SKM-1 treated with dmso at 0.1 percent for 144 hours (cell line): ENCODE results near the gene SPAG16.
"Not testable (repeated sequence)": the region's sequence is repeated elsewhere in the genome, so short reads cannot be mapped to it uniquely, and the experiment has no call there.

Experiments used
- DNase-seq: peaks from one replicate; lab custom pipeline; 2025; ENCODE audit not compliant: unreplicated experiment; lab: John Stamatoyannopoulos, UW

The SPAG16 gene

DNA sequence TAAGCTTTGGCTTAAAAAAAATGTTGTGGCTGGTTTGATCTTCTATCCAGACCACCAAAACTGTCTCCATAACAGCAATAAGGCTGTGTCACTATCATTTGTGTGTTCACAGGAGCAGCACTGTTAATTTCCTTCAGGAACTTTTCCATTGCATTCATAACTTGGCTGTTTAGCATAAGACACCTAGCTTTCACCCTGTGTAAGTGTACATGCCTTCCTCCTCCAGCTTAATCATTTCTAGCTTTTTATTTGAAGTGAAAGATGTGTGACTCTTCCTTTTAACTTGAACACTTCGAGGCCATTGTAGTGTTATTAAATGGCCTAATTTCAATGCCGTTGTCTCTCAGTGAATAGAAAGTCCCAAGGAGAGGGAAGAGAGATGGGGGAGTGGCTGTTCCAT is 773.7 kb downstream of the SPAG16 start:
- no peak for DNase-seq

DNA sequence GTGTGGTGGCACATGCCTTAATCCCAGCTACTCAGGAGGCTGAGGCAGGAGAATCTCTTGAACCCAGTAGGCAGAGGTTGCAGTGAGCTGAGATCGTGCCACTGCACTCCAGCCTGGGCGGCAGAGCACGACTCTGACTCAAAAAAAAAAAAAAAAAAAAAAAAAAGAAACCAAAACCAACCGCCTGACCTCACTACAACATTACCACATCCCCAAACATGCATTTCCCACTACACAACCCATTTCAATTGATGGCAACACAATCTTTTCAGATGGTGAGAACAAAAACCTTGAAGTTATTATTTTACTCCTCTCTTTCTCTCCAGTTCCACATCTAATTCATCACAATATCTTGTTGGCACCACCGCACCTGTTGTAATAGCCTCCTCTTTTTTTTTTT is 778.0 kb downstream of the SPAG16 start:
- not testable (repeated sequence) for DNase-seq

DNA sequence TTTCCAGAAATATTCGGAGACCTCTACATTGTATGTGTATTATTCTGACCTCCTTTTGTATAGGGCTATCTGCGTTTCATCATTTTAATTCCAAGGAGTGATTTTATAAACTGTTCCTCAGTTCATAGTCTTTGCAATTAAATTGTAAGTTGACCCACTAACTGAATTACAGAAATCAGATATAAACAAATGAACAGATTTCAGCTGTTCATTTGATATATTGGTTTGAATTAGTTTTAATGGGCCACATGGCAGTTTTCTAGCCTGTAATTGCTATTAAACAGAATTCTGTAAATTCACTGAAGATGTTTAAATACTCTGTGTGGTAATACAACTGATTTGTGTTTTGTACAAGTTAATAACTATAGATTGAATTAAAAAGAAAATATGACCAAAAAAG is 780.2 kb downstream of the SPAG16 start:
- no peak for DNase-seq

DNA sequence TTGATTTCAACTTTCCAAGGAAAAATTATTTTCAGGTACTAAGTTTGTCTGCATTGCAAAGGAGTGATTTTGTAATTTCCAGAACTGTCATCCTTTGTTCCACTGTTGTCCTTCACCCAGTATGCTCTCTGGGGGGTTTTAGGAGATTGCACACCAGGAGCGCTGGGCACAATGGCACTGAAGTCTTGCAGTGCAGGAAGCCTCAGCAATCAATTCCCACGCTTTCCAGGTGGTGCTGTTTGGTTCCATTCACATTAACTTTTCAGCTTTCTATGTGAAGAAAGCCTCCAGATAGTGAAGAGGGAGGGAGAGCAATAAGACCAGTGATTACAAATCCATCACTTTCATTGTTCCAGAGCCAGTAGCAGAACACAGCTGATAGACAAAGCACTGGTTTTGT is 782.6 kb downstream of the SPAG16 start:
- DNase-seq = no peak

DNA sequence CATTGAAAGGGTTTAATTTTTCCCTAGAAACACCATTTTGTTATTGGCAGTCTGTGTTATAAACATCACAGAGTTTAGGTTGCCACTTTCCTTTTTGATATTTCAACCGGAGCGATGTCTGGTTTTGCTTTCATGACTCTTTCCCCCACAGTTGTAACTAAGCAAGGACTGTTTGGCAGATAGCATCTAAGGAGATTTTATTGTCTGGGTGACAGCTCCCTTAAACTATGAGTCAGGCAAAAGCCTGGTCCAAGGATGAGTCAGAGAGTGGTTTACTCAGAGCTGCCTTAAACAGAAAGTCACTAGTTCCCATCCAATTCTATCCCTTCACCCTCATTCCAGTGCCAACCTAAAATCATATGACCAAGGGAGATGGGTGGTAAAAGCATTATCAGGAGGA is 785.0 kb downstream of the SPAG16 start:
- DNase-seq = no peak

DNA sequence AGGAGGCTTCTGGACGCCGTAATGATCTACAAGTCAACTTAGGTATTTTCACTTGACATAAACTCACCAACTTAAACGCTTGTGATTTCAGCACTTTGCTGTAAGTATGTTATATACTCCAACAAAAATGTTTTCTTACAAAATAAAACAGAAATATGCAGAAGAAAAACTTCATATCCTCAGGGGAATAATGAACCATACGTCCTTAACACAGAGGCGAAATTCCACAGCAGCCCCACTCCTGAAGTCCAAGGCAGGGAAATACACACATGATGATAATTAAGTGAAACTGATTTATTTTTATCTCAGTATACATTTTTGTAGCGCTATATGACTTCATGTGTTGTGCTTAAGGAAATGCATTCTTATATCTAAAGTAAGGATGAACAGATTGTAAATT is 791.2 kb downstream of the SPAG16 start:
- no peak for DNase-seq

DNA sequence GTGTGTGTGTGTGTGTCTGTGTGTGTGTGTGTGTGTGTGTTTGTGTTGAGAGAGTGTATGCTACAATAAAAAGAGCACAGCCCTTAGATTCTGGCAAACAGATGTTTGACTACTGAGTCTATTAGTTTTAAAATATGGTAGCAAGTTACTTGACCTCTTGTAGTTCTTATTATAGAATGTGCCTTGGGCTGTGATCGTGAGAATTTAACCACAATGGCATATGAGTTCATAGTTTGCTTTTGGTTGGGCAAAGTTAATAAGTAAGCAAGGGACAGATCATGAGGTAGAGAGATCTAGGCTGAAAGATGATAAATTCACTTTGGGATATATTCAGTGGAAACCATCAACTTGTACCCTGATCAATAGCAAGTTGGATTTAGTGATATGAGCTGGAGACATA is 792.3 kb downstream of the SPAG16 start:
- no peak for DNase-seq

DNA sequence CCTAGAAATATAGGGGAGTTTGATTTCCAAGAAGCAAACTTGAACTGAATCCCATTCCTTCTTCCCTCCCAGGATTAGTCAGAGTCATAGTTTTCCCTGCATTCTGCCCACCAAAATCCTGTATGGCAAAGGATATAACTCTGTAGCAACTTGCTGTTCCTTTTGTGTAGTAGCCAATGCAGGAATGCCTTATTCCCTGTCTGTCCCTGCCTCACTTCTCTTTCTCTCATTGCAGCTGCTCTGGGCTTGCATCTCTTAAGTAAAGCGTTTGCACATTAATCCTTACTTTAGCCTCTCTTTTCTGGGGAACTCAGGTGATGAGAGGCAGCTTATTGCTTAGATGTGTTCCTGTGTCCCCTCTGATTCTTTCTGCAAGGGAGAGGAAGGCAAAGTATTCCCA is 793.5 kb downstream of the SPAG16 start:
- no peak for DNase-seq

DNA sequence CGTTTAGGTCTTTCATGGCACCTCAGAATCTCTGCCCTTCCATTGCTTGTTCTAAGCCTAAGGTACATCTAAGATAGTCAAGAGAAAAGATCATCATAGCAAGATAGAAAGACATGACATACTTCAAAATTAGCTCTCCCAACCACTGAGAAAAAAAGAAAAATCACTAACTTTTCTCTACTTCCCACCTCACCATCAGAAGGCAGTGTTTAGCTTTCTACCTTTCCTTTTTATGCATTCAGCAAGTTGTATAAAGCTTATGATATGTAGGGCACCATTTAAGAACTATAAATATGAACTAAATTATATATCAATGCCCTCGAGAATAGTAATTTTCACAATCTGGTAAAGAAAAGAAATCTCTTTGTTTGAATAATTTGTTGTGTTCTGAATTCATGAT is 794.8 kb downstream of the SPAG16 start:
- no peak for DNase-seq

DNA sequence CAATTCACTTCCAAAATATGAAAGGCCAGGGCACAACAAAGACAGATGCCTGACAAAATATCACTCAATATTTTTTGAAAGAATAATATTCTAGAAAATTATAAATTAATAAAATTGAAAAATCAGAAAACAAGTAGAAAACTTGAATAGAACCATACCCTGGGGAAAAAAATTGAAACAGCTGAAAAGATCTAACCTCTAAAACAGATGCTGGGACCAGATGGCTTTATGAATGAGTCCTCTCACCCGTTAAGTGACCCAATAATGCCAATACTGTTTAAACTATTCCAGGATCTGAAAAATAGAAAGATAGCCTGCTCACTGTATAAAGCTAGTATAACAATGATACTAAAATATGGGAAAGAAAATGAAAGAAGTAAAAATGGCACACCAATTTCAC is 804.3 kb downstream of the SPAG16 start:
- DNase-seq = no peak

DNA sequence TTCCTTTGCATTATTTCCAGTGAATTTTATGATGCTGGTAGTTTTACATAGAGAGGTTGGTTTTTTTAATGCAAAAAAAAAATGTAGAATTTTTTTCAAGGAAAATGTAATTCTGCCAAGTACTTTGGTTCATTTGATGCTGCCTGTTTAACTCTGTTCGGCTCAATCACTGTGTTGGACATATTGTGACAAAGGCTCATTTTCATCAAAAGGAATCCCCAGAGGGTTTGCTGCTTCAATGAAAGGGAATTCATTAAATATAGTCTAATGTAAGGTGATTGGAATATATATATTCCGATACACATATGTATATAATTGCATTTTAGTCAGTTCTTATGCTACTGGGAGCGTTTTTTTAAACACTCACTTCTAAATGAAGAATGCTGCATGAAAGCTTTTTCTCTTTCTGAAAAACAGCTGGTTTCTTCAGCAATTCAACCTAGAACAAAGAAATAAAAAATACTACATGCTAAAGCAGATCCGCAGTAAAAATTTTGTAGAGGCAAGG is 812.0 kb downstream of the SPAG16 start:
- no peak for DNase-seq

DNA sequence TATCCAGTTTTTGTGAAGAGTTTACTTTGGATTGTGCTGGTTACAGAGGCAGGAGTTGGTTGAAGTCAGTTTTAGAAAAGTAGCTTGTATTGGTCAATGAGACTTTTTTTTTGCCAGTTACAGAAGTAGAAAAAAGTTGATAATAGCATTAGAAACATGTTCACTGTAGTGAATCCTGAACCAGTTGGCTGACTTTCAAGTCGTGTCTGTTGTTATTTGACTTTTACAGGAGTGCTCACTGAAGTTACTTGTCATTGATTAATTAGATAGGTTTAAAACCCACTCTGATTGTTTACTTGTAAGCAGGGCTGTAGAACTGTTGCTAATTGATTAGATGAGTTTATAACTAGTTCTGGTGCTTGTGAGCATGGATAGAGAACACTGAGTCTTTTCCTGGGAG is 814.5 kb downstream of the SPAG16 start:
- no peak for DNase-seq

DNA sequence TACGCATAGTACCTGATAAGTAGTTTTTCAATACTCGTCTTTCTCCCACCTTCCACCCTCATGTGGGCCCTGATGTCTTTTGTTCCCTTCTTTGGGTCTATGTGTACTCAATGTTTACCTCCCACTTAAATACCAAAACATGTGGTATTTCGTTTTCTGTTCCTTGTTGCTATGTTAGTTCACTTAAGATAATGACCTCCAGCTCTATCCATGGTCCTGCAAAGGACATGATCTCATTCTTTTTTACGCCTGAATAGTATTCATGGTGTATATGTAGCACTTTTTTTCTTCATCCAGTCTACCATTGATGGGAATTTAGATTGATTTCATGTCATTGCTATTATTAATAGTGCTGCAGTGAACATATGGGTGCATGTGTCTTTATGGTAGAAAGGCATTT is 816.2 kb downstream of the SPAG16 start:
- no peak for DNase-seq

DNA sequence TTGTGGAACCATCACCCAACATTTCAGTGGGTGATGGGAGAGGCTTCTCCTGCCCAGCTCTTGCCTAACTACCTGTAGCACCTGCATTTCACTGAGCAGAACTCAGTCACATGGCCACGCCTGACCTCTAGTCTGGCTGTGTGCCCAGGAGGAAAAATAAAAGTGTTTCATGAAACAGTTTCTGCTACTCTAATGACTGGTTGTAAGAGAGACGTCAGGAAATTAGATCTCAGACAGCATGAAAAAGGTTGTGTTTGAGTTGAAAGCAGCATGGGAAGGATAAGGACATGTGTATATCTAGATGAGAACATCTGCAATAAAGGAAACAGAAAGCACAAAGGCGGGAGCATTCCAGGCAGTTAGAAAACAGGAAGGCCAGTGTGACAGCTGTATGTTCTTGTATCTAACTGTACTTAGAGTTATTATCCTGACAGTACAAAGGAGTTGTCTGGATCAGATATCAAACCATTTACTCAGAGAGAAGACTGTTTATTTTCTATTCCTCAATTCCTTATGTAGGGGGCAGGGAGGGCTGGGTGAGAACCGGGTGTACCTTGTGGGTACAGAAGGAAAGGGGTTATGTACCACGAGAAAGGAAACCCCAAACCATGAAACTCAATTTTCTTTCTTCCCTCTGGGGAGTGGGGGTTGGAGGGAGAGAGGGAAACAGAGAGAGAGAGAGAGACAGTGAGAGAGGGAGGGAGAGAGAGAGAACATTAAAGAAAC is 819.2 kb downstream of the SPAG16 start:
- DNase-seq = no peak

DNA sequence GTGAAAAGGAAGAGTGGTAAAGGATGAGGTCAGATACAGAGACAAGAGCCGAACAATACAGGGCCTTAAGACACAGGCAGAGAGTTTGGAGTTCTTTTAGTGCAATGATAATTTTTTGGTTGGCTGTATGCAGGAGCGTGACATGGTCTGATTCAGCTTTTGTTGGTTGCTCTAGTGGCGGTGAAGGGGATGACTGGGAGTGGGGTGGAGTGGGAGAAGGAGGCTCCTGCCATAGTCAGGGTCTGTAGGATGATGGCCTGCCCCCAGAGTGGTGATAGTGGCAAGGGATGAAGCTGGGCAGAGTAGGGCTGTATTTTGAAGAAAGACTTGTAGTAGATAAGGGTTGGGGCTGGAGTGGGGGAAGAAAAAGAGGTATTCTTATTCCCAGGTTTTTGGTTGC is 820.0 kb downstream of the SPAG16 start:
- DNase-seq = no peak

DNA sequence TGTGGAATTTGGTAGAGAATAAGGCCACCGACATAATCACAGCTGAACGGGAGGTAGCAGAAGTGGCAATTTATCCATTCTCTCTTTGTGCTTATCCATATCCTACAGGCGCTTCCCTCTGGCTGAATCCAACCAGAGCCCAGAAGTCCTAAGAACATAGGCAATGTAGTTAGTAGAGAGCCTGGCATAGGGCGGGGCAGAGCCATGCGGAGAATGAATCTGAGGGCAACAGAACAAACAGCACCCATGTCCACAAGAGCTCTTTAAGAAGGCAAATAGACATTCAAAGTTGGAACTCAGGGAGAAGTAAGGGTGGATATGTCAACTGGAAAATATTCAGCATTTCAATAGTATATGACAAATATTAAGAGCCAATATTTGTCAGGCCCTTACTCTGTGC is 820.7 kb downstream of the SPAG16 start:
- DNase-seq = no peak

DNA sequence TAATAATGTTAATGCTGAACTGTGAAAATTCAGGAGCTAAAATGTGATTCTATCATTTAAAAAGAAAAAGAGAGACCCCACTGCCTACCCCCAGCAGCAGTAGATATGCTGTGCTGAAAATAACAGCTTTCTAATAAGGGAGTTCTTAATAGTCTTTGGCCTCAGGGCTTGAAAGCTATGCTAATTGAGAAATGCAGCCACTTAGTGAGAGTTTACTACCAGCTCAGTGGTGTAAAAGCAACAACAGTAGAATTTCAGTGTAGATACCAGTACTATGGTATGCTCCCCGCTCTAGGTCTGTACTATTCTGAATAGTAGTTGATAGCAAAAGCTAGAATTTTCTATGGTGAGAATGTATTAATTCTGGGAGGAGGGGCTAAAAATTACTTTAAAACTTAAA is 823.5 kb downstream of the SPAG16 start:
- no peak for DNase-seq

DNA sequence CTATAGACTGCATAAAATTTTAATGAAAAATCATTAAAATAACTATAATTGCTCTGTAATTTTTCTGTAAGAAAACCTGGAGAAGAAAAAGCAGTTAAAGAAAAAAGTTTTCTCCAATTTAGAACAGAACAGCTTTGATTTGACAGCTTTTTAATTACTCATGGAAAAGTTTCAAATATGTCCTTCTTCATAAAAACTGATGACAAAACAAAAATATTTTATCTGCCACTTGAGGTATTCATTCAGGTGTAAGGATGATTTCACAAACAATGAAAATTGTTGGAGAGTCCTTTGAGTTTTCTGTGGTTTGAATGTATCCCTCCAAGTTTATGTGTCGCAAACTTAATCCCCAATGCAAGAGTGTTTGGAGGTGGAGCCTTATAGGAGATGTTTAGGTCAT is 824.3 kb downstream of the SPAG16 start:
- DNase-seq = no peak

DNA sequence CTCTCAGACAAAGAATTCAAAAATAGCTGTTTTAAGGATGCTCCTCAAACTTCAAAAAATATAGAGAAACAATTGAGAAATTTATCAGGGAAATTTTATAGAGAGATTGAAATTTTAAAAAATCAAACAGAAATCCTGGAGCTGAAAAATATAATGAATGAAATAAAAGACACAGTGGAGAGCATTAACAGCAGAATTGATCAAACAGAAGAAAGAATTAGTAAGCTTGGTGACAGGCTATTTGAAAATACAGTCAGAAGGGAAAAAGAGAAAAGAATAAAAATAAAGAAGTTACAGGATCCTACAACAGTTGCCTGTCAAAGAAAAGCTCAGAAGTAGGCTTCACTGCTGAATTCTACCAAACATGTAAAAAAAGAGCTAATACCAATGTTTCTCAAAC is 832.8 kb downstream of the SPAG16 start:
- no peak for DNase-seq

DNA sequence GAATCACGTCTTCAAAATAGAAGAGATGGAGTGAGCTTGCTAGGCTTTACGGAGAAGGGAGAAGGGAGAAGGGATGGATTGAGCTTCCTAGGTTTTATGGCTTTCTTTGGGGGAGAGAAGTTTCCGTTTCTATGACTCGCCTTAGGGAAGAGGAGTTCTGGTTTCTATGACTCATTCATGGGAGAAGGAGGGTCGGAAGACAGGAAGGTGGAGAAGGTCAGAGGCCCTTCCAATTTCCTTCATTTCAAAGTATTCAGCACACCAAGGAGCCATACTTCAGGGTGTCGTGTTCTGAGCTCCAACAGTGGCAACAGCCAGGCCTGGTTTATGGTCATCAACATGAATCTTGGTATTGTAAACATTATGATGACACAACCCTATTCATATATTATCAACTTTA is 841.9 kb downstream of the SPAG16 start:
- no peak for DNase-seq

DNA sequence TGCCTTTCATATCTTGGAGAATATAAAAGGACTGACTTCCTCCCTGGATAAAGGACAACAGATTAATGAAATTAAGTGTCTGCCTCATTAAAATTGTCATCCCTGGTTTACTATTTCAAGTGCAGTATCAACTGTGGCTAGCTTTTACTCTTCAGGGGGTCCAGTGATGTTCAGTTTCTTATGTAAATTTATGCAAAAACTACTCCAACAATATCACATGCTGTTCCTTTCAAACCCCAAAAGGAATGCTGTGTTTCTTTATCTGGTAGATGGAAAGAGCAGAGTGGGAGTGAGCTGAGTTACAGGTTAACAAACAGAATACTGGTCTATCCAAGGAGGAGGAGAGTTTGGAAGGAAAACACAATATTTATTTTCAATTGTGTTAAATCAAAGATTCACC is 842.9 kb downstream of the SPAG16 start:
- no peak for DNase-seq

DNA sequence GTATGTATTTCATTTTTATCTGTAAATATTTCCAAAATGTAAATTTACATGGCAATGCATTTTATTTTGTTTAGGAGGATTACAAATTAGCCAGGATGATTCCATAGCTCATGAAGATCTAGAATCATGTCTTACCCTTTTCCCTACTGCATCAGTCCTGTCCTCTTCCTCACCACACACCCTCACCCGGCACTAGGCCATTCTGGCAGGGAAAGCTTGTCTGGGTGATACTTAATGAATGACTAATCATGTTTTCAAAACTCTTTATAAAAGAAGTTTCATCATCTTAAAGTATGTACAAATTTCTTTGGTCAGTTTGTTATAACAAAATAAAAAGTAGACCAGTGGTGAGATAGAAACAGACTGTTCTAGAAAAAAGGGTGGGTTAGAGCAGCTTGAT is 843.3 kb downstream of the SPAG16 start:
- DNase-seq = no peak

DNA sequence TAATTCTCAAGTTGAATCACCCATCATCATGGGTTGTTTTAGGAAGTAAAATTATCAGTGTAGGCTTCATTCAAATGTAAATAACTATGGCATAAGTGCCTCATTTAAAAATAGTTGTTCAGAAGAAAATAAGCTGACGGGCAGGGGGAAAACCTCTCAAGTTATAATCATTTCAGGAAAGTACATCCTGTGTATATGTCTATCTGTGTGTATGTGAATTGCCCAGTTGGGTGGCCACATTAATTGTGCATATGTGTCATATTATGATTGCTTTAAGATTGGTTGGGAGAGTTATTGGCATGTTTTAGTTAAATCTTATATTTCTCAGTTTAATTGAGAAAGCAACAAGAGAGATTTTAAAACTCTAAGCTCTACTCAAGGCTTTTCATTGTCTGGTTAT is 843.8 kb downstream of the SPAG16 start:
- no peak for DNase-seq
